HepG2 (cell line): ENCODE data around the gene ABCC5. TPM values are rescaled to one million over a fixed set of nuclear protein-coding genes. Genes with fewer than 3 reads are reported as not detected.

ENCODE experiments used
- BRD4 ChIP-seq: sonication (generic); formaldehyde crosslinking; IDR thresholded peaks from 2 replicates; pipeline ENCODE4 v1.4.0; 2020; ENCODE audit warnings: missing genetic modification reagents
- FOXA1 ChIP-seq, 2 experiments: fragments of 450-650 bp in 1 of 2; sonication (generic) in 1 of 2; formaldehyde crosslinking in 1 of 2; IDR thresholded peaks; 2 replicates each; pipeline versions ENCODE4 v1.4.0 to v1.6.1; 2016 to 2020; ENCODE audit warnings: missing genetic modification reagents in 1 of 2
- KLF6 ChIP-seq: IDR thresholded peaks from 2 replicates; pipeline ENCODE4 v1.8.0; 2016; ENCODE audit warnings: missing biosample characterization, missing genetic modification reagents
- MAF1 ChIP-seq: sonication (generic); formaldehyde crosslinking; IDR thresholded peaks from 2 replicates; pipeline ENCODE4 v1.5.0; 2020; ENCODE audit warnings: missing genetic modification reagents, borderline replicate concordance
- SKIL ChIP-seq: sonication (generic); formaldehyde crosslinking; IDR thresholded peaks from 2 replicates; pipeline ENCODE4 v1.8.0; 2022; ENCODE audit warnings: missing genetic modification reagents, mild to moderate bottlenecking, moderate library complexity, borderline replicate concordance
- TBX3 ChIP-seq: fragments of 450-650 bp; IDR thresholded peaks from 2 replicates; pipeline ENCODE4 v1.6.1; 2017; ENCODE audit warnings: antibody characterized with exemption, mild to moderate bottlenecking, inconsistent platforms, borderline replicate concordance
- TIGD3 ChIP-seq: sonication (generic); formaldehyde crosslinking; IDR thresholded peaks from 2 replicates; pipeline ENCODE4 v1.5.1; 2020; ENCODE audit warnings: mild to moderate bottlenecking, missing genetic modification reagents, borderline replicate concordance
- ZFP41 ChIP-seq: sonication (generic); formaldehyde crosslinking; IDR thresholded peaks from 2 replicates; pipeline ENCODE4 v1.4.0; 2020; ENCODE audit warnings: mild to moderate bottlenecking, missing genetic modification reagents, borderline replicate concordance
- ZNF597 ChIP-seq: sonication (generic); formaldehyde crosslinking; IDR thresholded peaks from 2 replicates; pipeline ENCODE4 v1.5.0; 2020; ENCODE audit warnings: missing genetic modification reagents
- ZNF746 ChIP-seq: sonication (generic); formaldehyde crosslinking; IDR thresholded peaks from 2 replicates; pipeline ENCODE4 v1.8.0; 2022; ENCODE audit warnings: mild to moderate bottlenecking, missing genetic modification reagents
- polyA plus RNA-seq, 8 experiments: library from polyadenylated mRNA; depleted of rRNA in 3 of 8; stranded (reverse) in 7 of 8; unstranded in 1 of 8; fragments of >200 nt; fragmentation: Illumina TruSeq in 4 of 8; extraction: Trizol in 4 of 8; gene quantifications; 2 replicates each; pipeline versions ENCODE4 v1.2.1 to v1.2.3, GENCODE V29; 2011 to 2016; ENCODE audit warnings: low read depth in 4 of 8, missing spikeins in 1 of 8, mixed read lengths in 1 of 8; ENCODE audit not compliant: insufficient read depth in 1 of 8
- total RNA-seq, 5 experiments: library from RNA; depleted of rRNA; stranded (reverse); fragments of >200 nt; fragmentation: Illumina TruSeq; extraction: Trizol; gene quantifications; 2 replicates each; pipeline ENCODE4 v1.2.3, GENCODE V29; 2016; ENCODE audit warnings: low read depth in 1 of 5

The ABCC5 gene
- total and polyA plus RNA-seq, 2 of the 13 experiments (the other 11 are each of a cell fraction or from before 2014, with no cell fraction given) = 12.5 to 12.7 TPM

GRCh38 chr3:184015381-184016019, 2.2 kb downstream of the ABCC5 start (continued):
- TF ChIP-seq SKIL (CRISPR knock-in tag) (no peak), ZNF597 (CRISPR knock-in tag) (no peak), KLF6 (no peak), TBX3 (no peak), ZNF746 (CRISPR knock-in tag) (no peak), TIGD3 (CRISPR knock-in tag) (no peak), BRD4 (CRISPR knock-in tag) (no peak), ZFP41 (no peak), MAF1 (CRISPR knock-in tag) (no peak), FOXA1 (IDR thresholded peaks at IDR 0.05) (no peak), FOXA1 (CRISPR knock-in tag; IDR thresholded peaks at IDR 0.05) (no peak)
- TF ChIP-seq, all 625 proteins: peak for 0
